IPS DF 6.9 (cell line): ENCODE results near the gene CYTH3.
"Not testable (repeated sequence)": the region's sequence is repeated elsewhere in the genome, so short reads cannot be mapped to it uniquely, and the experiment has no call there.

Experiments
- DNase-seq: peaks from one replicate; pipeline ENCODE4 v3.0.0-alpha.2; 2013; ENCODE audit warnings: low read depth, low spot score
- H3K27ac ChIP-seq: one replicate; pipeline ENCODE4 v1.5.1; 2013; ENCODE audit warnings: low read length, control low read depth
- H3K27me3 ChIP-seq: 2 replicates; pipeline ENCODE4 v1.6.1; 2013; ENCODE audit warnings: mild to moderate bottlenecking, low read length; ENCODE audit not compliant: control insufficient read depth, insufficient read depth
- H3K36me3 ChIP-seq: 2 replicates; pipeline ENCODE4 v1.6.1; 2013; ENCODE audit warnings: low read length; ENCODE audit not compliant: control insufficient read depth, insufficient read depth
- H3K4me1 ChIP-seq: 2 replicates; pipeline ENCODE4 v1.6.1; 2013; ENCODE audit warnings: low read length; ENCODE audit not compliant: control insufficient read depth, insufficient read depth
- H3K4me3 ChIP-seq: 2 replicates; pipeline ENCODE4 v1.5.1; 2013; ENCODE audit warnings: mild to moderate bottlenecking, low read length
- H3K9me3 ChIP-seq: 2 replicates; pipeline ENCODE4 v1.6.1; 2013; ENCODE audit warnings: low read length, inconsistent platforms; ENCODE audit not compliant: control insufficient read depth, insufficient read depth
- WGBS: extraction: QIAGEN DNeasy Blood & Tissue Kit; methylation state at CpG from one replicate; pipeline ENCODE4 v1.1.7; 2013; ENCODE audit warnings: mixed read lengths, missing lambda C conversion rate; ENCODE audit not compliant: insufficient read length, insufficient coverage; 5-methylcytosine and 5-hydroxymethylcytosine counted together

The CYTH3 gene

GRCh38 chr7:6272481-6273323 is at the start of gene CYTH3:
CYTH3 (minus strand) TSS chr7:6272624; CDS start chr7:6272507, 117 bp downstream.
- Histone ChIP-seq H3K36me3 (no peaks in the 10 kb centered on the region), H3K27ac (no peak within 1 kb of the TSS), H3K4me1 (peaks cover 2% of the 10 kb centered on the region), H3K4me3 (peak within 1 kb of the TSS; percentile 51), H3K9me3 (no peaks in the 10 kb centered on the region), H3K27me3 (no peaks in the 10 kb centered on the region; the same call in 1 of the 2 replicates)
- peak; percentile 45 for DNase-seq
- no CpG with 5 or more reads among the region's 67 CpGs for WGBS

- Histone ChIP-seq H3K4me3 (no peak overlapping the region), H3K36me3 (no peaks in the 10 kb centered on the region), H3K4me1 (peaks cover 2% of the 10 kb centered on the region; the same call in 1 of the 2 replicates), H3K27ac (no peak overlapping the region), H3K9me3 (no peaks in the 10 kb centered on the region), H3K27me3 (no peaks in the 10 kb centered on the region)
- DNase-seq: no peak
- WGBS: no CpG with 5 or more reads among the region's 1 CpG
These were observed 48.4 kb upstream of the CYTH3 start for GRCh38 chr7:6320791-6321190.

GRCh38 chr7:6317797-6318438 is 45.5 kb upstream of the CYTH3 start:
- no peak for DNase-seq
- peaks cover 2% of the 10 kb centered on the region; the same call in 1 of the 2 replicates for H3K4me1 ChIP-seq
- H3K36me3 ChIP-seq: no peaks in the 10 kb centered on the region
- no peaks in the 10 kb centered on the region for H3K9me3 ChIP-seq
- no peak overlapping the region for H3K4me3 ChIP-seq
- no CpG with 5 or more reads among the region's 16 CpGs for WGBS
- H3K27me3 ChIP-seq: no peaks in the 10 kb centered on the region
- H3K27ac ChIP-seq: no peak overlapping the region

GRCh38 chr7:6316226-6316625 is 43.8 kb upstream of the CYTH3 start:
- Histone ChIP-seq H3K9me3 (no peaks in the 10 kb centered on the region), H3K36me3 (no peaks in the 10 kb centered on the region), H3K27ac (no peak overlapping the region), H3K4me3 (no peak overlapping the region), H3K27me3 (no peaks in the 10 kb centered on the region), H3K4me1 (peaks cover 2% of the 10 kb centered on the region; the same call in 1 of the 2 replicates)
- no CpG with 5 or more reads among the region's 6 CpGs for WGBS
- no peak for DNase-seq

- no peak for DNase-seq
- Histone ChIP-seq H3K36me3 (no peaks in the 10 kb centered on the region), H3K4me3 (no peak overlapping the region), H3K4me1 (peaks cover 2% of the 10 kb centered on the region; the same call in 1 of the 2 replicates), H3K27ac (no peak overlapping the region), H3K9me3 (no peaks in the 10 kb centered on the region), H3K27me3 (no peaks in the 10 kb centered on the region)
- no CpG with 5 or more reads among the region's 8 CpGs for WGBS
These were observed 43.3 kb upstream of the CYTH3 start for GRCh38 chr7:6315746-6316145.

- no peak overlapping the region for H3K27ac ChIP-seq
- H3K9me3 ChIP-seq: no peaks in the 10 kb centered on the region
- no peak overlapping the region for H3K4me3 ChIP-seq
- no peaks in the 10 kb centered on the region for H3K27me3 ChIP-seq
- no peaks in the 10 kb centered on the region for H3K4me1 ChIP-seq
- no peak for DNase-seq
- no peaks in the 10 kb centered on the region for H3K36me3 ChIP-seq
- WGBS: no CpG with 5 or more reads among the region's 10 CpGs
These were observed 38.0 kb upstream of the CYTH3 start for GRCh38 chr7:6310271-6310993.

GRCh38 chr7:6307762-6308161 is 35.3 kb upstream of the CYTH3 start:
- Histone ChIP-seq H3K27me3 (no peaks in the 10 kb centered on the region), H3K4me1 (no peaks in the 10 kb centered on the region), H3K27ac (no peak overlapping the region), H3K9me3 (no peaks in the 10 kb centered on the region), H3K36me3 (no peaks in the 10 kb centered on the region), H3K4me3 (no peak overlapping the region)
- WGBS: no CpG with 5 or more reads among the region's 5 CpGs
- no peak for DNase-seq

GRCh38 chr7:6306471-6306870 is 34.0 kb upstream of the CYTH3 start:
- no CpG with 5 or more reads among the region's 3 CpGs for WGBS
- no peak overlapping the region for H3K27ac ChIP-seq
- no peaks in the 10 kb centered on the region for H3K36me3 ChIP-seq
- no peaks in the 10 kb centered on the region for H3K9me3 ChIP-seq
- DNase-seq: no peak
- no peaks in the 10 kb centered on the region for H3K27me3 ChIP-seq
- no peaks in the 10 kb centered on the region for H3K4me1 ChIP-seq
- no peak overlapping the region for H3K4me3 ChIP-seq

GRCh38 chr7:6305330-6305729 is 32.9 kb upstream of the CYTH3 start:
- Histone ChIP-seq H3K4me1 (no peaks in the 10 kb centered on the region), H3K27me3 (no peaks in the 10 kb centered on the region), H3K9me3 (no peaks in the 10 kb centered on the region), H3K4me3 (no peak overlapping the region), H3K27ac (no peak overlapping the region), H3K36me3 (no peaks in the 10 kb centered on the region)
- WGBS: no CpG with 5 or more reads among the region's 2 CpGs
- DNase-seq: no peak

- not testable (repeated sequence) for H3K4me1 ChIP-seq, H3K36me3 ChIP-seq, H3K27me3 ChIP-seq, H3K27ac ChIP-seq, DNase-seq, H3K4me3 ChIP-seq, H3K9me3 ChIP-seq
- no CpG with 5 or more reads among the region's 4 CpGs for WGBS
These were observed 29.0 kb upstream of the CYTH3 start for GRCh38 chr7:6301446-6301845.
